Thymus (tissue), 11 donors: ENCODE data around the gene LGI1. TPM values are rescaled to one million over a fixed set of nuclear protein-coding genes. Genes with fewer than 3 reads are reported as not detected.

ENCODE experiments used
- DNase-seq, 9 donors: peaks; one replicate each; pipeline ENCODE4 v3.0.0-alpha.2; 2013; ENCODE audit warnings: low spot score in 9 of 9, low read depth in 6 of 9, missing footprints in 1 of 9
- H3K27ac ChIP-seq, 2 donors: one replicate each; pipeline ENCODE4 v1.5.1; 2013; ENCODE audit warnings: control low read depth in 1 of 2, low read depth in 1 of 2, low read length in 1 of 2, mild to moderate bottlenecking in 1 of 2, moderate library complexity in 1 of 2
- H3K27me3 ChIP-seq, 2 donors: one replicate each; pipeline ENCODE4 v1.5.1; 2013; ENCODE audit warnings: low read length in 1 of 2; ENCODE audit not compliant: control insufficient read depth in 2 of 2, insufficient read depth in 1 of 2
- H3K36me3 ChIP-seq, 2 donors: one replicate each; pipeline ENCODE4 v1.5.1; 2013; ENCODE audit warnings: low read length in 1 of 2, mild to moderate bottlenecking in 1 of 2, moderate library complexity in 1 of 2; ENCODE audit not compliant: control insufficient read depth in 2 of 2, insufficient read depth in 2 of 2
- H3K4me1 ChIP-seq, 2 donors: one replicate each; pipeline ENCODE4 v1.5.1; 2013; ENCODE audit warnings: low read length in 2 of 2; ENCODE audit not compliant: control insufficient read depth in 2 of 2, insufficient read depth in 2 of 2
- H3K4me3 ChIP-seq, 2 donors: one replicate each; pipeline ENCODE4 v1.5.1; 2013; ENCODE audit warnings: low read length in 2 of 2, control low read depth in 1 of 2, mild to moderate bottlenecking in 1 of 2
- H3K9me3 ChIP-seq, 2 donors: one replicate each; pipeline ENCODE4 v1.5.1; 2013; ENCODE audit warnings: low read length in 1 of 2, mild to moderate bottlenecking in 1 of 2; ENCODE audit not compliant: control insufficient read depth in 2 of 2, insufficient read depth in 1 of 2
- whole genome bisulfite sequencing: extraction: QIAGEN DNeasy Blood & Tissue Kit; methylation state at CpG from one replicate; pipeline ENCODE4 v1.1.7; 2013; 5-methylcytosine and 5-hydroxymethylcytosine counted together
- polyA plus RNA-seq: library from polyadenylated mRNA; stranded (reverse); fragments of 200-250 nt; gene quantifications from one replicate; pipeline ENCODE4 v1.2.3, GENCODE V29; 2013
- total RNA-seq: library from RNA; stranded (reverse); fragments of 120-200 nt; gene quantifications from one replicate; pipeline ENCODE4 v1.2.4, GENCODE V29; 2013
- donor health status: healthy.

LGI1 gene
- total and polyA plus RNA-seq, 2 donors: 0.18 to 0.28 TPM

DNA sequence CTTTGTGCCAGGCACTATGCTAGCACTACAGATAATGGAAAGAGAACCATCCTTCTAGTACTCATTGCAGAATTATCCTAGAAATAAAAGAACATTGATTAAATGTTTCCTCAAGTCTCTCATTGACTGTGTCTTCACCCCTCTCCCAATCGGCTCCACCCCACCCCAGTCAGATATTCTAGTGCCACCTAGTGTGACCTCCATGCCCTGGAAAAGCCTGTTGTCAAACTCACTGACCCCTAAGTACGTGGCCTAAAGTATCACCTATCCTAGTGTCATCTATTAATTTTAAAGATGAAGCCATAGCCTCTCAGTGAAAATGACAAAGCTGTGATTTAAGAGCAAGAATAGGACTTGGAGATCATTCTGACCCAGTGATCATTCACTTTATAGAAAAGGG, 26.3 kb downstream of the LGI1 start:
- Histone ChIP-seq H3K27me3 (peaks cover 0 to 5% of the 10 kb centered on the region in 2 donors), H3K4me3 (no peak overlapping the region), H3K27ac (no peak overlapping the region), H3K9me3 (no peaks in the 10 kb centered on the region), H3K4me1 (no peaks in the 10 kb centered on the region), H3K36me3 (no peaks in the 10 kb centered on the region)
- 72% methylated on average over 2 of the region's 2 CpGs for WGBS
- DNase-seq: no peak

DNA sequence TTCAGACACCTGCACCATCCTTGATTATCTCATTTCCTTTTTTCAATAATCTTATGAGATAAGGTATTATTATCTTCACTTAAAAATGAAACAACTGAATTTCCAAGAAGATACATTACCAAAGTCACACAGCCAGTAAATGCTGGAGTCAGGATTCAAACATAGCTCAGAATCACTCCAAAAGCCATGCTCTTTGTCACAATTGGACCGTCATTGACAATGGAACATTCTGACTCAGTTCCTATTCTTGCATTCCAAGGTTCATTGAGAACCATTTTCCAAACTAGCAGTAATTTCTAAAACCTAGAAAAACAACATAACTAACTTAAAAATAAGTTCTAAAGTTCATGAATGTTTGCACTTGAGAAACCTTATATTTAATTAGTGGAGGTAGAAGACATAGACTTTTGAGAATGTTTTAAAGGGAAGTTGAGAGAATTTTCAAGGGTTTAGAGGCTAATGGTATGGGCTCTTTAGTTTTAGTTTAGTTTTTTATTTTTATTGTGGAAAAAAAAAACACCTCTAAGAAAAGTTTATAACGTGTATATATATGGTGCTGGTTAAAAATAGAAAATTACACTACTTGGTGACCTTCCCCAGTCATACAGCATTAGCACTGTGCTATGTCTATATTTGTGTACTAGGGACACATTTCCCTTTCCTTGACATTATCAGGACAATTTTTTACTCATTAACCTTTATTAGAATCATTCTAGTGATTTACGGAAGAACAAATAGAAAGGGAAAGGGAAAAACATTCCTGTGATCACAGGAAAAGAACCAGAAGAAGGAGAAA, 30.9 kb downstream of the LGI1 start:
- Histone ChIP-seq H3K4me3 (no peak overlapping the region), H3K27me3 (peaks cover 0 to 5% of the 10 kb centered on the region in 2 donors), H3K27ac (no peak overlapping the region), H3K36me3 (no peaks in the 10 kb centered on the region), H3K4me1 (no peaks in the 10 kb centered on the region), H3K9me3 (no peaks in the 10 kb centered on the region)
- 92% methylated on average over 3 of the region's 3 CpGs for WGBS
- DNase-seq: no peak

DNA sequence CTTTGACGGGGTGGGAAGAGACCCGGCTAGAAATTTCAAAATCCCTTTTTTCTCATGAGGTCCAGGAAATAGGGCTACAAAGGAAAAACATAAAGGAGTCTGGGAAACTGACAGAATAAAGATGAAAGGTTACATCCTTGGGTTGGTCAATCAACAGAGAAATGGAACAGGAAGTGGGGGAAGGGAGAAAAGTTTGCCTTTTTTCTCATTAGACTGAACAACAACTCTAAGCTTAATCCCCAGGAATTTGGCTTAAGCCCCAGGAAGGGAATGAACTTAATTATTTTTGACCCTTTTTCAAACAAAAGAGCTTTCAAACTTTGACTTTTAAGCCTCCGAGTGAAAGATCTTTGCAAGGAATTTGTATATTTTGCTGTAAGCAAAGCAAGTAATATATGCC, 32.7 kb downstream of the LGI1 start:
- no peaks in the 10 kb centered on the region for H3K36me3 ChIP-seq
- no peaks in the 10 kb centered on the region for H3K9me3 ChIP-seq
- 88% methylated on average over 3 of the region's 3 CpGs for WGBS
- H3K4me1 ChIP-seq: no peaks in the 10 kb centered on the region
- peaks cover 0 to 5% of the 10 kb centered on the region in 2 donors for H3K27me3 ChIP-seq
- DNase-seq: no peak
- no peak overlapping the region for H3K27ac ChIP-seq
- no peak overlapping the region for H3K4me3 ChIP-seq

DNA sequence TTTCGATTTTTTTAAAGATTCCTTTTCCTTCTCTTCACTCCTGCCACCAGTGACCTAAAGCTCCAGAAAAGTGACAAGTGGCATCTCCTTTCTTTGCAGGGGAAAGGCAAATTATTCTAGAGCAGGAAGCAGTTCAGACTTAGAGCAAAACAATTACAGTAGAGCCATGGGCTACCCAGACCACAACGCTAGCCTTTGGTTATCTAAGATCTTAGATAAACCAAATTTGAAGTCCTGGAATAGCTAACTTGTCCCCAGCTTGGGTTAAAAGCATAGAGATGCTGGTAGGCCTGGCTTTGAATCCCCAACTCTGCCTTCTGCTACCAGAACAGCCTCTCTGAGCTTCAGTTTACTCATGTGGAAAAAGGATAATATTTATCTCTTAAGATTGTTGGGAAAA, 38.4 kb downstream of the LGI1 start:
- Histone ChIP-seq H3K27ac (no peak overlapping the region), H3K9me3 (no peaks in the 10 kb centered on the region), H3K4me1 (no peaks in the 10 kb centered on the region), H3K36me3 (no peaks in the 10 kb centered on the region), H3K27me3 (no peaks in the 10 kb centered on the region), H3K4me3 (no peak overlapping the region)
- WGBS: 77% methylated on average over 2 of the region's 2 CpGs
- DNase-seq: no peak

DNA sequence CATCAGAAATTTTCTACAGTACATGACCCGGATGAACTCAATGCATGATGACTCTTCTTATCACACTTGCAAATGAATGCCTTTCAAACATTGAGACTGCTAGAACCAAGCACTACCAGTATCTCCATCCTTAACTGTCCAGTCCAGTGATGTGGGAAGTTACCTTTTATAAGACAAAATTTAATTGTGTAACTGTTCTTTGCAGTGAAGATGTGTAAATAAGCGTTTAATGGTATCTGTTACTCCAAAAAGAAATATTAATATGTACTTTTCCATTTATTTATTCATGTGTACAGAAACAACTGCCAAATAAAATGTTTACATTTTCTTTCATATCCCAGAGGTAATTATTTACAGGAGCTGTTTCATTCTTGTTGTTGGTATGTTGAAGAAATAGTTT, 40.1 kb downstream of the LGI1 start:
- no peaks in the 10 kb centered on the region for H3K27me3 ChIP-seq
- DNase-seq: no peak
- no peak overlapping the region for H3K4me3 ChIP-seq
- H3K9me3 ChIP-seq: no peaks in the 10 kb centered on the region
- H3K4me1 ChIP-seq: no peaks in the 10 kb centered on the region
- WGBS: 91% methylated on average over 2 of the region's 2 CpGs
- H3K36me3 ChIP-seq: no peaks in the 10 kb centered on the region
- no peak overlapping the region for H3K27ac ChIP-seq

DNA sequence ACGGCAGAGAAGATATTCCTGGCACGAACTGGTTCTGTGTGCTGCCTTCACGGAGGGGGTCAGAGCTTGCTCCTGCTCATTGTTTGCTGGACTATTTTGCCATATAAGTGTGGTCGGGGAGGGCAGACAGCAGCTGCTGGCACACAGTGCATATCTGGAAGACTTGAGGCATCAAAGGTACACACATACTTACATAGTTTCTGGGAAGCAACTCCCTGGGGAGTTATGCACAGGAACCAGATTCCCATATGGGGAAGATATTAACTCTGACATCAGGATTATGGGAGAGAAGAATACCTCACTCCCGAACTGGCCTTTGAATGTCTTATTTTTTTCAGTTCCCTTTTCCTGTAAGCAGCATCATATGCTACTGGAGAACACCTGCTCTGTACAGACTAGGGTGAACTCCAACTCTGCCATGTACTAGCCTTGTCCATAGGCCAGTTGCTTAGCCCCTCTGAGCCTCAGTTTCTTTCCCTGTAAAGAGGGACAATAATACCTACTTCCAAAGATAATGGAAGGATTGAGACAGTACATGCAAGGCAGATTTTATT, 41.5 kb downstream of the LGI1 start:
- DNase-seq: no peak
- no peaks in the 10 kb centered on the region for H3K4me1 ChIP-seq
- H3K4me3 ChIP-seq: no peak overlapping the region
- no peaks in the 10 kb centered on the region for H3K36me3 ChIP-seq
- WGBS: 92% methylated on average over 5 of the region's 5 CpGs
- H3K9me3 ChIP-seq: no peaks in the 10 kb centered on the region
- H3K27me3 ChIP-seq: no peaks in the 10 kb centered on the region
- H3K27ac ChIP-seq: no peak overlapping the region

DNA sequence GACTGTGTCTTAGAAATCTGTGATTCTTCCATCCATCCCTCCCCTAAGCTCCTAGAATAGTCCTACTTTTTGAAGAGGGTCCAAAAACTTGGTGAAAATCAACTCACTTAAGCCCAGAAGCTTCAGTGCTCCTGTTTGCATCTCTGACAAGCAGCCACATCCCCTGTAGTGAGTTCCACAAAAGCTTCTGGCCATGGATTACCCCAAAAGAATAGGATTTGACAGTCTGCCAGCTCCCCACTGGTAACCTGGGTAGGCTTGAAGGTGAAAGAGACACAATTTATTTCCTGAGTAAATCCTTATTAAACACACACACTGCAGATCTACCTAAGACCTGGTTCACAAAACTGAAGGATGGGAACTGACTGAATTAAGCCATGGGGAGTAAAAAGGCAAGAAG, 46.5 kb downstream of the LGI1 start:
- H3K4me3 ChIP-seq: no peak overlapping the region
- no peaks in the 10 kb centered on the region for H3K9me3 ChIP-seq
- no peaks in the 10 kb centered on the region for H3K27me3 ChIP-seq
- DNase-seq: no peak
- H3K27ac ChIP-seq: no peak overlapping the region
- H3K36me3 ChIP-seq: no peaks in the 10 kb centered on the region
- H3K4me1 ChIP-seq: no peaks in the 10 kb centered on the region

DNA sequence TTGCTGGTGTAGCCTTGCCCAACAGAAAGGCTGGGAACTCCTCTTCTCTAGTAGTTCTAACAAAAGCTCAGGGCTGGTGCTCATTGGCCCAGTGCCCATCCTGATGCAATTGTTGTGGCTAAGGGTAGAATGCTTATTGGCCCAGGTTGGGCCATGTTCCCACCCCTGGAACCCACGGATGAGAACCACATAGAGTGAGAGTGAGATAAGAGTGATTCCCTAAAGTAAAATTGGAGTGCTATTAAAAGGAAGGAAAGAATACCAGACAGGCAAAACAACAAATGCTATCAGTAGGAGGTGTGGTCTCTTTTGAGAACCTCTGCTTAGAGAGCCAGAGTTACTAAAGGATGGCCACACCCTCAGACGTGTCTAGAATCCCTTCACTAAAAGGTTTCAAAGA, 49.2 kb downstream of the LGI1 start:
- H3K27ac ChIP-seq: no peak overlapping the region
- no peak overlapping the region for H3K4me3 ChIP-seq
- DNase-seq: no peak
- no peaks in the 10 kb centered on the region for H3K4me1 ChIP-seq
- no peaks in the 10 kb centered on the region for H3K9me3 ChIP-seq
- H3K36me3 ChIP-seq: no peaks in the 10 kb centered on the region
- 82% methylated on average over 2 of the region's 2 CpGs for WGBS
- no peaks in the 10 kb centered on the region for H3K27me3 ChIP-seq

DNA sequence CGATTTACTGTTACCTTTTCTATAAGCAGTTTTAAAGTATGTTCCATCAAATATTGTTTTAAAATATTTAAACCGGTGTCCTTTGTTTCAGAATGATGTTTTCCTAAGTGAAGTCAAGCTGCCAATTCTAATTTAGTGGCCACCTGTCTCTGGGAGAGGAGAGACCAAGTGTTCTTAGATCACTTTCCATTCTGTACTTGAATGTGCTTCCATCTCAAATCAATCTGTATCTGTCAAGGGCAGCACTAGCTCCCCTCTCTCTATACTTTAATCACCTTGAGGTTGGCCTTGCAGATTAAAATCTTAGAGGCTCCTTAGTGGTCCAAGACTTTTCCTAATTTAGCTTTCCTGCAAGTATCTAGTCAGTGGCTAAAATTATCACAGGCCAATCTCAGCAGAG, 49.6 kb downstream of the LGI1 start:
- Histone ChIP-seq H3K27me3 (no peaks in the 10 kb centered on the region), H3K36me3 (no peaks in the 10 kb centered on the region), H3K9me3 (no peaks in the 10 kb centered on the region), H3K4me3 (no peak overlapping the region), H3K4me1 (no peaks in the 10 kb centered on the region), H3K27ac (no peak overlapping the region)
- 98% methylated on average over 2 of the region's 2 CpGs for WGBS
- DNase-seq: no peak
